Measurements from ENCODE around the gene RSRP1.

Gene RSRP1

DNA sequence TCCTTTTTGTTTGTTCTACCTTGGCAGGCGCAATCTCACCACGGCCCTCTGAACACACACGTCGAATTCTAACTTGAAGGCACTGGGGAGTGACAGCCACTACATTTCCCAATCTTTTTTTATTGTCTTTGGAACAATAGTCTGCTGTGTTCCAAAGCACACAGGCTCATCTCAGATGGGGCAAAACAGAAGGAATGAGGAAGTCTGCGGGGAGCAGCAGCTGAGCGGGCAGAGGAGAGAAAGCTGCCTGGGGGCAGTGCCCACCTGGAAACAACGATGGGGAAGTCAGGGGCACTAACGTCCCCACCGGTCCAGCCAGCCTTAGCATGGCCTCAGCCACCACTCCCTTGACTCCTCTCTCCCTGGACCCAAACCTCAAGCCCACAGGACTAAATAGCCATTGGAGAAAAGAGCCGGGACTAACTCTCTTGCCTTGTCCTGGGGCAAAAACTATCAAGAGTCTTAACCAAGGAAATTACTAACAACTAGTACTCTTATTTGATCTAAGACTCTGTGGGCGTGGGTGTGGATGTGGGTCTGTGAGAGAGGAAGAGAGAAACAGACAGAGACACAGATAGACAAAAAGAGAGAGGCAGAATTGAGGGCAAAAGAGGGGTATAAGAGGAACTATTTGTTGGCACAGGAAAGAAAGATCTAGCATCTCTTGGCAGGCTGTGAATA, 49.1 kb downstream of the RSRP1 start:
- no peaks in the 10 kb centered on the region for H4K20me1 ChIP-seq (ENCODE audit: insufficient read depth)
- no peak overlapping the region for H3K9ac ChIP-seq
- H3K4me2 ChIP-seq = no peak overlapping the region

GRCh38 chr1:25197235-25197975, 49.8 kb downstream of the RSRP1 start:
- no peak overlapping the region for H3K4me3 ChIP-seq (IDR thresholded peaks at IDR 0.05; ENCODE audit: insufficient read depth, low read depth, low read length)
- no peaks in the 10 kb centered on the region for H3K36me3 ChIP-seq (ENCODE audit: insufficient read depth)
- TF ChIP-seq, protein P1, sequence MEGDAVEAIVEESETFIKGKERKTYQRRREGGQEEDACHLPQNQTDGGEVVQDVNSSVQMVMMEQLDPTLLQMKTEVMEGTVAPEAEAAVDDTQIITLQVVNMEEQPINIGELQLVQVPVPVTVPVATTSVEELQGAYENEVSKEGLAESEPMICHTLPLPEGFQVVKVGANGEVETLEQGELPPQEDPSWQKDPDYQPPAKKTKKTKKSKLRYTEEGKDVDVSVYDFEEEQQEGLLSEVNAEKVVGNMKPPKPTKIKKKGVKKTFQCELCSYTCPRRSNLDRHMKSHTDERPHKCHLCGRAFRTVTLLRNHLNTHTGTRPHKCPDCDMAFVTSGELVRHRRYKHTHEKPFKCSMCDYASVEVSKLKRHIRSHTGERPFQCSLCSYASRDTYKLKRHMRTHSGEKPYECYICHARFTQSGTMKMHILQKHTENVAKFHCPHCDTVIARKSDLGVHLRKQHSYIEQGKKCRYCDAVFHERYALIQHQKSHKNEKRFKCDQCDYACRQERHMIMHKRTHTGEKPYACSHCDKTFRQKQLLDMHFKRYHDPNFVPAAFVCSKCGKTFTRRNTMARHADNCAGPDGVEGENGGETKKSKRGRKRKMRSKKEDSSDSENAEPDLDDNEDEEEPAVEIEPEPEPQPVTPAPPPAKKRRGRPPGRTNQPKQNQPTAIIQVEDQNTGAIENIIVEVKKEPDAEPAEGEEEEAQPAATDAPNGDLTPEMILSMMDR (conservative IDR thresholded peaks at IDR 0.05; ENCODE audit: low read depth, low read length) = no peak
- no peaks in the 10 kb centered on the region for H3K4me1 ChIP-seq (ENCODE audit: low read depth, poor library complexity, severe bottlenecking)
- no peak overlapping the region for H3K4me2 ChIP-seq
- H2AFZ ChIP-seq (ENCODE audit: low read depth) = no peak overlapping the region
- no peak overlapping the region for H3K9ac ChIP-seq
- no peaks in the 10 kb centered on the region for H4K20me1 ChIP-seq (ENCODE audit: insufficient read depth)
- H3K27me3 ChIP-seq (ENCODE audit: insufficient read depth, low read depth) = no peaks in the 10 kb centered on the region
- no peaks in the 10 kb centered on the region for H3K79me2 ChIP-seq (ENCODE audit: insufficient read depth, low read depth)
- H3K27ac ChIP-seq = no peak overlapping the region

More for the DNA sequence above, 49.1 kb downstream of the RSRP1 start:
- Histone ChIP-seq H3K79me2 (ENCODE audit: insufficient read depth, low read depth) (no peaks in the 10 kb centered on the region), H3K4me1 (ENCODE audit: low read depth, poor library complexity, severe bottlenecking) (no peaks in the 10 kb centered on the region), H3K4me3 (IDR thresholded peaks at IDR 0.05; ENCODE audit: insufficient read depth, low read depth, low read length) (no peak overlapping the region), H3K36me3 (ENCODE audit: insufficient read depth) (no peaks in the 10 kb centered on the region), H3K27ac (no peak overlapping the region), H3K27me3 (ENCODE audit: insufficient read depth, low read depth) (no peaks in the 10 kb centered on the region), H2AFZ (ENCODE audit: low read depth) (no peak overlapping the region)
- TF ChIP-seq, protein P1 (conservative IDR thresholded peaks at IDR 0.05; ENCODE audit: low read depth, low read length) = no peak

DNA sequence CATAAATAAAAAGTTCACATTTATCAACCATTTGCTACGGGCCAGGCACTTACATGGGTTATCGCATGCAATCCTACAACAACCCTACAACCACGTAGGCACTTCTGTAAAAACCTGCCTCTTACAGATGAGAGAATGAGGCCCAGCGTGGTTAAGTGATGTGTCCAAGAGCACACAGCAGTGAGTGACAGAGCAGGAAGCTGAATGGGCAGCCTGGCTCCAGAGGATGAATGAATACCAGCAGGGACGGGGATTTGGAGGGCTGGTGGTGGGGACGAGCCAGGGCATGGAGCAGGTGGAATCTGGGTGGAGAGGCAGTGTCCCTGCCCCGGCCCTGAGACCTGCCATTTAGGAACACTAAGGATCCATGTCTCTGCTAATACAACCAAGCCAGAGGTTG, 50.4 kb downstream of the RSRP1 start:
- Histone ChIP-seq H4K20me1 (ENCODE audit: insufficient read depth) (no peaks in the 10 kb centered on the region), H3K4me1 (ENCODE audit: low read depth, poor library complexity, severe bottlenecking) (no peaks in the 10 kb centered on the region), H3K27me3 (ENCODE audit: insufficient read depth, low read depth) (no peaks in the 10 kb centered on the region), H3K79me2 (ENCODE audit: insufficient read depth, low read depth) (no peaks in the 10 kb centered on the region), H3K36me3 (ENCODE audit: insufficient read depth) (no peaks in the 10 kb centered on the region), H3K9ac (no peak overlapping the region), H3K4me2 (no peak overlapping the region), H2AFZ (ENCODE audit: low read depth) (no peak overlapping the region), H3K4me3 (IDR thresholded peaks at IDR 0.05; ENCODE audit: insufficient read depth, low read depth, low read length) (no peak overlapping the region), H3K27ac (no peak overlapping the region)
- TF ChIP-seq, protein P1 (conservative IDR thresholded peaks at IDR 0.05; ENCODE audit: low read depth, low read length) = no peak

DNA sequence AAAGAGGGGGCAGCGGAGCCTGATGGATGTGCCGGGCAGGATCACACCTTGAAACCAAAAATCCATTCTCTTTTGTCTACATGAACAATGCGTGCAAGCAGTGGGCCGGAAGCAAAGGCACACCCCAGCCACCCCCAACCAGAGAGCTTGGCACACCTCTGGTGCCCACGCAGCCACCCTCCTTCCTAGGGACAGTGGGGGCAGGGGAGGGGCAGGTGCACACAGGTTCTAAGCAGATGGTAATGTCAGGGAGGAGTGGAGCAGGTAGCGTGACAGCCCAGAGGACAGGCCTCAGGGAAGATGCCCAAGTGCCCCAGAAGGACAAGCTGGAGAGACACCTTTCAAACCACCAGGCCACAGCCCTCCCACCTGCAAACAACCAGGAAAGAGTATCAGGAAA, 51.4 kb downstream of the RSRP1 start:
- no peaks in the 10 kb centered on the region for H4K20me1 ChIP-seq (ENCODE audit: insufficient read depth)
- no peaks in the 10 kb centered on the region for H3K79me2 ChIP-seq (ENCODE audit: insufficient read depth, low read depth)
- H3K4me2 ChIP-seq = no peak overlapping the region
- H3K27ac ChIP-seq = no peak overlapping the region
- H3K4me3 ChIP-seq (IDR thresholded peaks at IDR 0.05; ENCODE audit: insufficient read depth, low read depth, low read length) = no peak overlapping the region
- H2AFZ ChIP-seq (ENCODE audit: low read depth) = no peak overlapping the region
- TF ChIP-seq, protein P1 (conservative IDR thresholded peaks at IDR 0.05; ENCODE audit: low read depth, low read length) = no peak
- no peaks in the 10 kb centered on the region for H3K4me1 ChIP-seq (ENCODE audit: low read depth, poor library complexity, severe bottlenecking)
- H3K9ac ChIP-seq = no peak overlapping the region
- no peaks in the 10 kb centered on the region for H3K36me3 ChIP-seq (ENCODE audit: insufficient read depth)
- no peaks in the 10 kb centered on the region for H3K27me3 ChIP-seq (ENCODE audit: insufficient read depth, low read depth)

All from KMS-11 (cell line).